ENCODE measurements around the gene TBX1. TPM values are rescaled to one million over a fixed set of nuclear protein-coding genes. Genes with fewer than 3 reads are reported as not detected.

Gene TBX1
- total RNA-seq, 1 experiment from 2014 or later, result 3.9 TPM

DNA sequence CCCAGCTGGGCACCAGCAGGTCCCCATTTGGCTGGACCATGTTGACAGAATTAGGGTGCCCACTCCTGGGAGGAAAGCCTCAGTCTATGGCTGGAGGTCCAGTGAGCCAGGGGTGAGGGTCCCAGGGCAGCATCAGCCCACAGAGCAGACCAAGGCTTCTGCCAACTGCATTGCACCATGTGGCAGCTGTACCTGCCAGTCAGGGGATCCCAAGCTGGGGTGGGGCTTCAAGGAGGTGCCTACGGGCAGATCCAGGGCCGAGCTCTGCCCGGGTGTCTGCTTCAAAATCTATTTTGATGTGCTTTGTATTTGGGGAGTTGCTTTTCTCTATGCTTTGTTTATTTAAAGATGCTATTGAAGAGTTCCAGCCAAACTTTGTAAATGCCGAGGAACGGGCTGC is 26.8 kb upstream of the TBX1 start:
- no peaks in the 10 kb centered on the region for H3K79me2 ChIP-seq (ENCODE audit: insufficient read depth, low read length)
- no peak overlapping the region for H3K27ac ChIP-seq (ENCODE audit: low read depth, low read length)
- no peak overlapping the region for H3K4me2 ChIP-seq (ENCODE audit: low read length)
- no peak overlapping the region for H3K9ac ChIP-seq (ENCODE audit: low read length)
- peaks cover 0 to 12% of the 10 kb centered on the region in 2 experiments; a peak in 2 of 4 replicates for H3K4me1 ChIP-seq (ENCODE audit: control insufficient read depth in 1 of 2, insufficient read depth in 2 of 2, low read length in 2 of 2)
- CTCF ChIA-PET, result interaction anchor here (0.6 kb wide), 1 partner anchor 23 kb away, joined by 6 read pairs; no protein-coding TSS in a partner anchor
- H2AFZ ChIP-seq (ENCODE audit: low read depth, low read length, poor library complexity, severe bottlenecking), result no peak overlapping the region
- DNase-seq (ENCODE audit: low read depth, low spot score), result no peak
- no peaks in the 10 kb centered on the region for H3K9me3 ChIP-seq (ENCODE audit: control insufficient read depth in 1 of 2, insufficient read depth in 1 of 2, low read depth in 1 of 2, low read length in 2 of 2)
- H3K36me3 ChIP-seq (ENCODE audit: control insufficient read depth in 1 of 2, insufficient read depth in 2 of 2, low read length in 2 of 2), result no peaks in the 10 kb centered on the region
- H3K27me3 ChIP-seq (ENCODE audit: insufficient read depth, low read length), result no peaks in the 10 kb centered on the region
- RAD21 ChIA-PET (ENCODE audit: low non-redundant PET in 1 of 2, low total read pairs in 2 of 2, uncharacterized antibody in 2 of 2, unreplicated experiment in 2 of 2), result no interaction called here
- intact Hi-C loops (cut with micrococcal nuclease), result no loop called here
- H3K9me2 ChIP-seq (ENCODE audit: insufficient read depth), result no peaks in the 10 kb centered on the region
- no TSS peak for BruUV-seq (replicated peaks)
- H3K4me3 ChIP-seq (replicated peaks in 1 of 2; ENCODE audit: low read depth in 1 of 2, low read length in 2 of 2), result no peak overlapping the region
- TF ChIP-seq EZH2 (IDR thresholded peaks at IDR 0.05), result no peak
- no peak for TF ChIP-seq RAD21 (IDR thresholded peaks at IDR 0.05; ENCODE audit: low read depth)
- TF ChIP-seq, protein P1, sequence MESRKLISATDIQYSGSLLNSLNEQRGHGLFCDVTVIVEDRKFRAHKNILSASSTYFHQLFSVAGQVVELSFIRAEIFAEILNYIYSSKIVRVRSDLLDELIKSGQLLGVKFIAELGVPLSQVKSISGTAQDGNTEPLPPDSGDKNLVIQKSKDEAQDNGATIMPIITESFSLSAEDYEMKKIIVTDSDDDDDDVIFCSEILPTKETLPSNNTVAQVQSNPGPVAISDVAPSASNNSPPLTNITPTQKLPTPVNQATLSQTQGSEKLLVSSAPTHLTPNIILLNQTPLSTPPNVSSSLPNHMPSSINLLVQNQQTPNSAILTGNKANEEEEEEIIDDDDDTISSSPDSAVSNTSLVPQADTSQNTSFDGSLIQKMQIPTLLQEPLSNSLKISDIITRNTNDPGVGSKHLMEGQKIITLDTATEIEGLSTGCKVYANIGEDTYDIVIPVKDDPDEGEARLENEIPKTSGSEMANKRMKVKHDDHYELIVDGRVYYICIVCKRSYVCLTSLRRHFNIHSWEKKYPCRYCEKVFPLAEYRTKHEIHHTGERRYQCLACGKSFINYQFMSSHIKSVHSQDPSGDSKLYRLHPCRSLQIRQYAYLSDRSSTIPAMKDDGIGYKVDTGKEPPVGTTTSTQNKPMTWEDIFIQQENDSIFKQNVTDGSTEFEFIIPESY (IDR thresholded peaks at IDR 0.05; ENCODE audit: extremely low read depth, insufficient replicate concordance, low read length), result no peak
- no peak for TF ChIP-seq ZNF274 (IDR thresholded peaks at IDR 0.05; ENCODE audit: low read depth, low read length)
- TF ChIP-seq POLR2AphosphoS5 (IDR thresholded peaks at IDR 0.05; ENCODE audit: low read depth, low read length), result no peak
- TF ChIP-seq YY1 (IDR thresholded peaks at IDR 0.05; ENCODE audit: extremely low read depth, insufficient replicate concordance, low read depth, low read length), result no peak
- TF ChIP-seq EZH2phosphoT487 (IDR thresholded peaks at IDR 0.05; ENCODE audit: borderline replicate concordance), result no peak
- TF ChIP-seq EGR1 (IDR thresholded peaks at IDR 0.05; ENCODE audit: low read depth), result no peak
- TF ChIP-seq SP1 (IDR thresholded peaks at IDR 0.05; ENCODE audit: low read depth), result no peak
- POLR2A ChIA-PET, result no interaction called here
- no peaks in the 10 kb centered on the region for H4K20me1 ChIP-seq (ENCODE audit: insufficient read depth)
- no peak for ATAC-seq

Measured in HCT116 (cell line).